Measurements from ENCODE around the gene FOXO3. TPM values are rescaled to one million over a fixed set of nuclear protein-coding genes. Genes with fewer than 3 reads are reported as not detected.

Gene FOXO3
- total RNA-seq, 1 donor from 2014 or later: 37.3 TPM

DNA sequence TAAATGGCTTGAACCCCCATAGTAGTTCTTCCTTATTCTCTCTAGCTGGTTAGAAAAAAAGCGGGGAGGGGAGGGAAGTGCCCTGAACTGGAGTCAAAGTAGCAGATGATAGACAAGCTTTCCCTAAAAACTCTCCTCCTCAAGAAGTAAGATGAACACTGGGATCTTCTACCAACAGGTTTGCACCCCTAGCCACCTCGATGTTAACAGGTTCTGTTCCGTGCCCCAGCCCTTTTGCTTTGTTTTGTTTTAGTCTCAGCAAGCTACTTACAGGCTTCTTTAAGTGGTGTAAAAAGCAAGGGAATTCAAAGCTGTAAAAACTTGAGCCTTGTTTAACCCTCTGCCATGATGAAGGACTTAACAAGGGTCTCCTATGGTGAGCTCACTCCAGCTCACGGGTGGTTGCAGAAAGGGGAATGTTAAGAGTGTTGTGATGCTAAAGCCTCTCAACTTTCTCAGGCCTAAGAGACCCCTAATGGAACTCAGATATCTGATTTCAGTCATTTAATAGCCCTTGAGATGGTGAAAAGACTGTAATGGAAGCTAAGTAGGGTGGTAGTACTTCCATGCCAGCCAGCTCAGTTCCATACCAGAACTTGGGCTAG lies 106.0 kb downstream of the FOXO3 start:
- no peaks in the 10 kb centered on the region for H3K27me3 Mint-ChIP-seq (ENCODE audit: low read depth, unreplicated experiment)
- TF ChIP-seq, protein P1, sequence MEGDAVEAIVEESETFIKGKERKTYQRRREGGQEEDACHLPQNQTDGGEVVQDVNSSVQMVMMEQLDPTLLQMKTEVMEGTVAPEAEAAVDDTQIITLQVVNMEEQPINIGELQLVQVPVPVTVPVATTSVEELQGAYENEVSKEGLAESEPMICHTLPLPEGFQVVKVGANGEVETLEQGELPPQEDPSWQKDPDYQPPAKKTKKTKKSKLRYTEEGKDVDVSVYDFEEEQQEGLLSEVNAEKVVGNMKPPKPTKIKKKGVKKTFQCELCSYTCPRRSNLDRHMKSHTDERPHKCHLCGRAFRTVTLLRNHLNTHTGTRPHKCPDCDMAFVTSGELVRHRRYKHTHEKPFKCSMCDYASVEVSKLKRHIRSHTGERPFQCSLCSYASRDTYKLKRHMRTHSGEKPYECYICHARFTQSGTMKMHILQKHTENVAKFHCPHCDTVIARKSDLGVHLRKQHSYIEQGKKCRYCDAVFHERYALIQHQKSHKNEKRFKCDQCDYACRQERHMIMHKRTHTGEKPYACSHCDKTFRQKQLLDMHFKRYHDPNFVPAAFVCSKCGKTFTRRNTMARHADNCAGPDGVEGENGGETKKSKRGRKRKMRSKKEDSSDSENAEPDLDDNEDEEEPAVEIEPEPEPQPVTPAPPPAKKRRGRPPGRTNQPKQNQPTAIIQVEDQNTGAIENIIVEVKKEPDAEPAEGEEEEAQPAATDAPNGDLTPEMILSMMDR (IDR thresholded peaks at IDR 0.05; ENCODE audit: insufficient read depth, low read depth, low read length): no peak
- H2AFZ ChIP-seq (ENCODE audit: low read depth, low read length): no peak overlapping the region
- H3K36me3 Mint-ChIP-seq (ENCODE audit: low read depth, unreplicated experiment): peaks cover 12% of the 10 kb centered on the region
- DNase-seq (ENCODE audit: low read depth) (no peak), FAIRE-seq (no peak)
- peak overlapping the region; percentile 50 for H3K4me3 Mint-ChIP-seq (ENCODE audit: unreplicated experiment)
- peaks cover 66% of the 10 kb centered on the region for H3K79me2 ChIP-seq (ENCODE audit: insufficient read depth, low read length)
- peaks cover 5% of the 10 kb centered on the region for H3K4me1 ChIP-seq (ENCODE audit: insufficient read depth, low read length)
- H3K9me3 ChIP-seq (ENCODE audit: insufficient read depth, low read depth, low read length): no peaks in the 10 kb centered on the region
- no peak overlapping the region for H3K27ac Mint-ChIP-seq (ENCODE audit: unreplicated experiment)
- no peak overlapping the region for H3K4me3 ChIP-seq (ENCODE audit: insufficient read depth, low read depth, low read length)
- H4K20me1 ChIP-seq (ENCODE audit: insufficient read depth, low read length): peaks cover 69% of the 10 kb centered on the region
- no peak overlapping the region for H3K4me2 ChIP-seq (ENCODE audit: low read length)
- H3K9ac ChIP-seq (ENCODE audit: low read length): no peak overlapping the region
- H3K36me3 ChIP-seq (ENCODE audit: insufficient read depth, low read length): peaks cover 3% of the 10 kb centered on the region
- H3K27me3 ChIP-seq (ENCODE audit: insufficient read depth, low read length): no peaks in the 10 kb centered on the region
- H3K27ac ChIP-seq (ENCODE audit: low read depth, low read length): no peak overlapping the region
- peaks cover 23% of the 10 kb centered on the region for H3K4me1 Mint-ChIP-seq (ENCODE audit: low read depth, unreplicated experiment)
- no peaks in the 10 kb centered on the region for H3K9me3 Mint-ChIP-seq (ENCODE audit: unreplicated experiment)

DNA sequence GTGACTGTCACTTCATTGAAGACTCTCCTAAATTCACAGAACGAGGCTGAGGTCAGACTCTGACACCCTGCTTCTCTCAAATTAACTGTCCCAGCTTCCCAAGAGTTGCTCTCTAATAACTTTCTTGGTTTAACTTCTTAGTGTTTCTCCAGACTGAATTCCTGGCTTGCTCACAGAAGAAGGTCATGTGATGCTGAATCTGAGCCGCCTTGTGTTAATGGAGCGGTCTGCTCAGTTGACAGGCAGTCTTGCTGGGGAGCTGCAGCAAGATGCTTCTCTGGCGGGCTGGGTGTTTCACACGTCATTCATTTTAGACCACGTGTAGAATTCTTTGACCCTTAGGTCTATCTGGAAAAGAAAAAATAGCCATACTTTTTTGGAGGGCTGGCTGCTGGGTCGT lies 107.3 kb downstream of the FOXO3 start:
- H3K36me3 Mint-ChIP-seq (ENCODE audit: low read depth, unreplicated experiment): peaks cover 12% of the 10 kb centered on the region

GRCh38 chr6:108669673-108670072 lies 109.0 kb downstream of the FOXO3 start:
- Histone ChIP-seq H3K27me3 (ENCODE audit: insufficient read depth, low read length) (no peaks in the 10 kb centered on the region), H3K4me2 (ENCODE audit: low read length) (no peak overlapping the region), H3K27ac (ENCODE audit: low read depth, low read length) (no peak overlapping the region), H3K4me3 (ENCODE audit: insufficient read depth, low read depth, low read length) (no peak overlapping the region), H3K36me3 (ENCODE audit: insufficient read depth, low read length) (peaks cover 3% of the 10 kb centered on the region), H2AFZ (ENCODE audit: low read depth, low read length) (no peak overlapping the region), H3K79me2 (ENCODE audit: insufficient read depth, low read length) (peaks cover 89% of the 10 kb centered on the region), H3K4me1 (ENCODE audit: insufficient read depth, low read length) (peaks cover 13% of the 10 kb centered on the region), H3K9ac (ENCODE audit: low read length) (no peak overlapping the region), H3K9me3 (ENCODE audit: insufficient read depth, low read depth, low read length) (no peaks in the 10 kb centered on the region), H4K20me1 (ENCODE audit: insufficient read depth, low read length) (peaks cover 89% of the 10 kb centered on the region)
- FAIRE-seq (no peak), DNase-seq (ENCODE audit: low read depth) (no peak)
- Mint-ChIP-seq H3K36me3 (ENCODE audit: low read depth, unreplicated experiment) (peaks cover 9% of the 10 kb centered on the region), H3K27me3 (ENCODE audit: low read depth, unreplicated experiment) (no peaks in the 10 kb centered on the region), H3K4me1 (ENCODE audit: low read depth, unreplicated experiment) (peaks cover 21% of the 10 kb centered on the region), H3K4me3 (ENCODE audit: unreplicated experiment) (no peak overlapping the region), H3K9me3 (ENCODE audit: unreplicated experiment) (no peaks in the 10 kb centered on the region), H3K27ac (ENCODE audit: unreplicated experiment) (no peak overlapping the region)
- TF ChIP-seq, protein P1 (IDR thresholded peaks at IDR 0.05; ENCODE audit: insufficient read depth, low read depth, low read length): no peak
- TF ChIP-seq EZH2 (IDR thresholded peaks at IDR 0.05; ENCODE audit: insufficient read depth, low read length): no peak

More for the DNA sequence above, 107.3 kb downstream of the FOXO3 start:
- FAIRE-seq (no peak), DNase-seq (ENCODE audit: low read depth) (peak; percentile 65)
- Histone ChIP-seq H3K4me1 (ENCODE audit: insufficient read depth, low read length) (peaks cover 5% of the 10 kb centered on the region), H4K20me1 (ENCODE audit: insufficient read depth, low read length) (peaks cover 75% of the 10 kb centered on the region), H3K9ac (ENCODE audit: low read length) (no peak overlapping the region), H3K9me3 (ENCODE audit: insufficient read depth, low read depth, low read length) (no peaks in the 10 kb centered on the region), H3K4me3 (ENCODE audit: insufficient read depth, low read depth, low read length) (no peak overlapping the region), H2AFZ (ENCODE audit: low read depth, low read length) (no peak overlapping the region), H3K36me3 (ENCODE audit: insufficient read depth, low read length) (peaks cover 3% of the 10 kb centered on the region), H3K4me2 (ENCODE audit: low read length) (no peak overlapping the region), H3K27me3 (ENCODE audit: insufficient read depth, low read length) (no peaks in the 10 kb centered on the region), H3K79me2 (ENCODE audit: insufficient read depth, low read length) (peaks cover 73% of the 10 kb centered on the region), H3K27ac (ENCODE audit: low read depth, low read length) (no peak overlapping the region)
- Mint-ChIP-seq H3K27ac (ENCODE audit: unreplicated experiment) (peak overlapping the region; percentile 20), H3K9me3 (ENCODE audit: unreplicated experiment) (no peaks in the 10 kb centered on the region), H3K4me1 (ENCODE audit: low read depth, unreplicated experiment) (peaks cover 18% of the 10 kb centered on the region), H3K4me3 (ENCODE audit: unreplicated experiment) (peak overlapping the region; percentile 20), H3K27me3 (ENCODE audit: low read depth, unreplicated experiment) (no peaks in the 10 kb centered on the region)
- no peak for TF ChIP-seq EZH2 (IDR thresholded peaks at IDR 0.05; ENCODE audit: insufficient read depth, low read length)
- TF ChIP-seq, protein P1 (IDR thresholded peaks at IDR 0.05; ENCODE audit: insufficient read depth, low read depth, low read length): no peak
